Measurements from ENCODE around the gene SPNS3.

The SPNS3 gene

DNA sequence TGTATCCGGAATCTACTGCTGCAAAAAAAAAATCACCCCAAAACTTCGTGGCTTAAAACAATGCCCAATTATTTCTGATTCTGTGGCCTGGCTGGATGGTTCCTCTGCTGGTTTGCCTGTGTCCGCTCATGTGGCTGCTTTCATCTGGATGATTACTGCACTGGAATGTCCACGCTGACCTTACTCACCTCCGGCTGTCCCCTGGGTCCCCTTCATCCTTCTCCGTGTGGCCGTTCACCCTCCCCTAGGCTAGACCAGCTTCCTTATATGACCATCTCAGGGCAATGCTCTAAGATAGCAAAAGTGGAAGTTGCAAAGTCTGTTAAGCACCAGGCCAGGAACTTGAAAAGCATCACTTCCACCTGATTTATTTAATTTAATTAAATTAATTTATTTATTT, 33.5 kb downstream of the SPNS3 start:
- DNase-seq (ENCODE audit: low spot score), result no peak

DNA sequence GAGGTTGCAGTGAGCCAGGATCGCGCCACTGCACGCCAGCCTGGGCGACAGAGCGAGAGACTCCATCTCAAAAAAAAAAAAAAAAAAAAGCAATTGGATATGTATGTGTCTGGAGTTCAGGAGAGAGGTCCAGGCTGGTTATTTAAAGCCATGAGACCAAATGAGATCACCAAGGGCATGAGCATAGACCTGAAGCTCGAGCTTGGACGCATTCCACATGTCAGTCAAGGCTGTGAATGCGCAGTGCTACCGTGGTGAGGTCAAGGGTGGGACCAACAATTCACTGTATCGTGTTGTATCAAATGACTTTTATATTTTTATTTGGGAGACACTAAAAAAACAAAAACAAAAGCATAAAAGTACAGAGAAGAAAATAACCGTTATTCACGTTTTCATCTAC, 35.8 kb downstream of the SPNS3 start:
- no peak for DNase-seq (ENCODE audit: low spot score)

DNA sequence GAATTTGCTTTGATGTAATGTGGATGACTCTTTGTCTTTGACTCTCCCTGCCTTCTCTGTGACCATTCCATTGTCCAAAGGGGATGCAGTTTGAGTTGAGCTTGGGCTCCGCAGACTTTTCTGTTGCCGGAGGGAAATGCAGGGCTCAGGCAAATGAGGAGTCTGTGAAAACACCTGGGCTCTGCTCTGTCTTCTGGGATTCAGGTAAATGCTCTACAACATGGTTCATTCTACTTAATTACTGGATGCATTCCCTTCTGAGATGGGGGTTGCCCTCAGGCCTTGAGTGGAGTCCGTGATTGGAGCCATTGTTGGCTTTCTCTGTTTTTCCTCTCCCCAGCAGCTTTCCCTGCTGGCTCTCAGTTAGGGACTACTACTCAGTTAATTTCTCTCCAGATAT, 38.5 kb downstream of the SPNS3 start:
- no peak for DNase-seq (ENCODE audit: low spot score)

DNA sequence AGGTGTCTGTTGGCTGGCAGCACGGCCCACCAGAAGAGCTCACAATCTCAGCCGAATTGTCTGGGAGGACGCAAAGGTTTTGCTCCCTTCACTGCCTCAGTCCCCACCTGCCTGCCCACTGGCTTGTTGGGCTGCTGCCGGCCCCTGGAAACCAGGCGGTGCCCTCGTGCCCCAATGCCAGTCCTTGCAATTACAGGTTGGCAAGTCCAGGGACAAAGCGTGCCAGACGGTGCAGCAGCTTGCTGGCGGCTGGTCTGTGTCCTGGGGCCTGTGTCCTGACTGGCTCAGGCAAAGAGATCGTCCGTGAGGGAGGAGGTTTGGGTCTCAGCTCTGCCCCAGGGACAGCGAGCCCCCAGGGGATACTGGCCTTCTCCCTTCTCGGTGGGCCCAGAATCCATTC, 40.4 kb downstream of the SPNS3 start:
- DNase-seq (ENCODE audit: low spot score), result no peak

DNA sequence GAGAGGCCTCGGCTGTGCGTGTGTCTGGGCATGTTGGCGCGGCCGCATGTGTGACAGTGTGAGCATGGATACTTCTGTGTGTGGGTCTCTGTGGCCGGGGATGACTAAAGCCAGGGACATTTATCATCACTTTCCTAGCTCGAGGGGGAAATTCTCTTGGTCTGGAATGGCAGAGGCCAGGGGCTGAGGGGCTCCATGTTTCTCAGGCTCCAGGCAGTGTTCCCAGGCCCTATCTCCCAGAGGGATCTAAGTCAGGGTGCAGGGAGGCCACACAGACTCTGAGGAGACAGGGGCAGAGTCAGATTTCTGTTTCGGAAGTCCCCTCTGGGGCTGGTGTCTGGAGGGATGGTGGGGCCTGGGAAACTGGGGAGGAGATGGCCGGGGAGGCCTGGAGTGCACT, 41.3 kb downstream of the SPNS3 start:
- no peak for DNase-seq (ENCODE audit: low spot score)

DNA sequence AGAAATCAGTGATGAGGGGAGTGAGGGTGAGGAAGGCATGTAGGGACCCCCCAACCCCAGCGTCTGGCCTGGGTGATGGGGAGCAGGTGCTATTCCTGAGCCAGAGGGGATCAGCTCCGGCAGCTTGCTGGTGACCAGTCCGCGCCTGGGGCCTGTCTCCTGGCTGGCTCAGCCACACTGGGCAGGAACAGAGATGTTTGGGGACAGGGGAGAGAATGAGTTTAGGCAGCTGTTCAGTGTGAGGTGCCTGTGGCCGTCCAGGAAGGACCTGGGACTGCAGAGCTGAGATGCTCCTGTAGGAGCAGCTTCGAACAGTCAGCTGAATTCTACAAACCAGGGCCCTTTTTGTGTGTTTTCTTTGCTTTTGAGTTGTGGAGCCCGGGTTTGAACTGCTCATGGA, 41.7 kb downstream of the SPNS3 start:
- no peak for DNase-seq (ENCODE audit: low spot score)

DNA sequence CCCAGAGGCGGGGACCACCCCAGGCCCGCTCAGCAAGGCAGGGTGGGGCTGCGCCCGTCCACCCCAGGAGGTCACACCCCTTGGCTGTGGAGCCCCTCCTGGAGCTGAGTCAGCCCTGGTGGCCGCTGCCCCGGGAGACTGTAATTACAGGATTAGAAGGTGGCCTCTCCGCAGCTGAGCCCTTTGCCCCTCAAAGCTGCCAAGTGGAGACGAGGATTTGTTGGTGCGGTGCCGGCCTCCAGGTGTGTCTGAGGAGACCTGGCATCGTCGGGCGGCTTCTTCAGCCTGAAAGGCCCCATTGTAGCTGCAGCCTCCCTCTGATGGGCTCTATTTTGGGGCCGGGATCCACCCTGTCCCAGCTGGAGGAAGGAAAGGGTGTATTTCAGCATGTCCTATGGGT, 42.3 kb downstream of the SPNS3 start:
- DNase-seq (ENCODE audit: low spot score), result no peak

DNA sequence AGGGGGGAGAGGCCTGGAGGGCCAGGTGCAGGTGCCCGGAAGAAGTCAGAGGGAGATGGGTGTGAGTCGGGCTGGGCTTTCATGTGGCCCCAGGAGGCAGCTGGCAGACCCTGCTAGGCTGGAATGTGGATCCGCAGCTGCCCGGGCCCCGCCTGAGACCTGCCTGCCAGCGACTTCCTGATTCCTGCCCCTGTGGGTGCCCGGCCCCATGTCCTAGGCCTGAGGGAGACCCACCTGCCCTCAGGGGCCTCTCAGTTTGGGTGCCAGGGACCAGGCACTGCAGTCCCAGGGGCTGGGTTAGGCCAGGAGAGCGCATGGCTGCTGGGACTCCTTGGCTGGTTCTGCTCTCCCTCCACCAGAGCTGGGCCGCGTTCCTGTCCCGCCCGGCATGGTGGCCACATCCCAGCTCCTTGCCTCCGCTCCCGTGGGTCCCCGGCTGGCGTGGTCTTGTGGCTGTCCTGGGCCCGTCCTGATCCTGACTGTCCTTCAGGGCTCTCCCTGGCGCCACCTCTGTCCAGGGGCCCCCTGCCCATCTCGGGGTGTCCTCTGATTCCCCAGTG, 42.9 kb downstream of the SPNS3 start:
- DNase-seq (ENCODE audit: low spot score), result no peak

DNA sequence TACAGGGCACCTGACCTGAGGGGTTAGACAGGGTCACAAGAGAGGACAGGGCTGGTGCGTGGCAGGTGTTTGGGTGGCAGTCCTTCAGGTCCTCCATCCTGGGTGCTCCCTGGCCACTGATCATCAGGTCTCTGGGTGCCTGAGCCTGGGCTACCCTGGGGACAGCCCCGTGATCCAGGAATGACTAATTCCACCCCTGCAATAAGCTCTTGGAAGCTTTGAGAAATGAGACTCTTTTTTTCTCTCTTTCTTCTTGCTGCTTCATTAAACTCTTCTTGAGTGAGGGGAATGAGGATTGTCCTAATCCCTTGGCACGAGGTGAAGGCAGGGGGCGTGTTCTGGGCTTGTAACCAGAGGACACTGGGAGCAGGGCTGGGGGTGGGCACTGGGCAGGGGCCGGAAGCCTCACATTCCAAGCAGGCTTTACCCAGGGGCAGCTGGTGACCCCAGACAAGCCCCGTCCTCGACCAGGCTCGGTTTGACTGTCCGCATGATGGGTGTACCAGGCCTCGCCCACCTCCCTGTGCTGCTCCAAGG, 43.6 kb downstream of the SPNS3 start:
- no peak for DNase-seq (ENCODE audit: low spot score)

DNA sequence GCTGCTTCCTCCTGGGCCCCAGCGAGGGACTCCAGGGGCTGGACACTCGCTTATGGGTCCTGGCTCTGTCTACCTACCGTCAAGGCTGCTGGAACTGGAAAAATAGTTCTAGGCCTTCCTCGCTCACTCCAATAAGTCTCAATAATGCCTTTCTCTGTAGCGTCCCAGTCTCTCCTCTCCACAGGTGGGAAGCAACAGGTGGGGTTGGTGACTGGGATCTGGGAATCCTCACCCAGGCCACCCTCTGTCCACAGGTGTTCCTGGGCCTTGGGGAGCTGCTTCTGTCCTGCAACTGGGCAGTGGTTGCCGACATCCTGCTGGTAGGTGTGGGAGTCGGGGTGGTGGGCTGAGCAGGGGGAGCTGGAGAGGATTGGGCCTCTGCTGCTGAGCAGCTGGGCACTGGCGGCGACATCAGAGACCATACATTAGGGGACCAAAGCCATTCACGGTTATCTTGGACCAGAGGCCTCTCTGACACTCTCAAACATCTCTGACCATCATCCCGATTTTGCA, 44.6 kb downstream of the SPNS3 start:
- DNase-seq (ENCODE audit: low spot score), result no peak

DNA sequence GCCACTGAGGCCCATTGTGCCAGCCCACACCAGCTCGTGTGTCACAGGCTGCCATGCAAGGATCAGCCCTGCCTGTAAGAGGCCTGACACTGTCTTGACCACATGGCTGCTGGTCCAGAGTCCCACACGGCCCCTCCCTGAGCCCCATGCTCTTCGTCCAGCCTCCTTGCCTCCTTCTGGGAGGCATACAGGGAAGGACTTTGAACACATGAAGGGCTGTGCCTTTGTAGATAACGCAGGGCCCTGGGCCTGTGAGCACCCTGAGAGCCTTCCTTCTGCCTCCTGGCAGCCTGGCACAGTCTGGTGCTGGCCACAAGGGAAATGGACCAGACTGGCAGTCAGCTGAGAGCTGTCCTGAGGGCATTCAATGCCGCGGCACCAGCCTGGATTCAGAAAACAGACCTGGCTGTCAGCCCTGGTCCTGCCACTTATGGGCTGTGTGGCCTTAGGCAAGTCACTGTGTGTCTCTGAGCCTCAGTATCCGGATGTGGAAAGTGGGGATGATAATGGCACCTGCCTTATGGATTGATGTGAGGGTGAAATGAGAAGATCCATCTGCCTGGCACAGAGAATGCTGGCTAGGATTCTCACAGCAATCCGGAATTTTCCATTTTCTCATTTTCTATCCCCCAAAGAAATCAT, 45.7 kb downstream of the SPNS3 start:
- no peak for DNase-seq (ENCODE audit: low spot score)

DNA sequence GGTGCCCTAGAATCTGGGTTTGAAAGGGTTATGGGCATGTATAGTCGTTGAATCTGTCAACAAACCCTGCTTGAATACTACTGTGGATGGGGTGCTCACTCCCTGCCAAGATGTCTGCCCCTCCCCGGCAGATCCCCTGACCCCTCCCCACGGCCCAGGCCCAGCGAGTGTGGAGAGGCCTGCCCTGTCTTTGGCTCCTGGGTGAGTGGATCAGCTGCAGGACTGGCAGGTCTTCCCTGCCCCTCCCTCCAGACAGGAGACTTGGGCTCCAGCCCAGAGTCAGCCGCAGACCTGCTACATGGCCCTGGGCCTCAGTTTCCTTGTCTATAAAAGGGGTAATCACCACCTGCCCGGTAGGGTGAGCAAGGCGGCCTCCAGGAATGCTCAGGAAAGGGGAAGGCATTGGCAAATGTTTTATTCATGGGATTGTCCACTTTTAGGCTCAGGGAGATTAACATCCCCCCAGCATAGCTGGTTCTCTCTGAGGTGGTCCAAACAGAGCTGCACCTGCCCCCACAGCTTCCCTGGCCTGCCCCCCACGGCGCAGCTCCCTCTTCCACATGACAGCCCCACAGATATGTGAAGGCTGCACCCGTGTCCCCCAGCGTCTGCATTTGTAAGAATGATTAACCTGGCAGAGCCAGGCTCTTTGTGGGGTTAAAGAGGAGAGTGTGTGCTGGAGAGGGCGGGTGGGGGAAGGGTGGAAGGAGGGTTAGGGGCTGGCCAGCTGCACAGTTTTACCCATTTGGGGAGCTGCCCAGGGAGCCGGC, 46.4 kb downstream of the SPNS3 start:
- no peak for DNase-seq (ENCODE audit: low spot score)

DNA sequence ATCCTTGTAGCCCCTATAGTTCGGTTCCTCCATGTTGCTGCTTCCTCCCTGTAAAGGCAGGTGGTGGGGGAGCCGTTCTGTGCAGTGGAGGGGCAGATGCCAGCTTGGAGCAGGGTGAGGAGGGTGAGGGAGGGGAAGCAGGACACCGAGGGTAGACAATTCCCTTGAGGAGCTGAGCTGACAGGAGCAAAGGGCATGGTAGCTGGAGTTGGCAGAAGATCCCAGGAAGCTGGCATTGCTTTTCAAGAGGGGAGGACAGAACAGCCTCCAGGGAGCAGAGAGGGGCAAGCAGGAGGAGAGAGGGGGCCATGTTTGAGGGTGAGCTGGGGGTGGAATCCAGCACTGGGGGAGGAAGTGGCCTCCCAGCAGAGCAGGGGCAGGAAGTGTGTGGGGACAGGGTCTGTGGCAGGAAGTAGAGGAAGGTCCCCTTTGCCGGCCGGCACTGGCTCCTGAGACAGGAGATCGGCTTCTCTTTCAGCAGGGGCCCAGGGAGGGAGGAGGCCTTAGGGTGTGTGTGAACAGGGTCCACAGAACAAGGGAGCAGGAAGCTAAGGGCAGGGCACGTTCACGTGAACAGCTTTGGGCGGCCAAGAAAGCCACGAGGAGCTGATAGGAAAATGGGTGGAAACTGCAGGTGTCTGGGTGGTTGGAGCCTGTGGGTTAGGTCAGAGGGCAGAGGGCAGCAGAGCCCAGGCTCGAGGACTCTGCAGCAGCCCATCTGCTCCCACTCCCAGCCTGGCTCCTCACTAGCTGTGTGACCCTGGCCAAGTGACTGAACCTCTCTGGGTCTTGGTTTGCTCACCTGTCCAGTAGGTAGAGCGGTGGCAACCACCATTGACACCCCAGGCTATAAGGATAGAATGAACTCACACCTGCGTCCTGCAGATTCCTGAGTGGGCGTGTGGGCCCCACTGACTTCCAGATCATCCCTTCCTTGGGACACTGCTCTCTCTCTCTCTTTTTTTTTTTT, 47.5 kb downstream of the SPNS3 start:
- peak; percentile 36 for DNase-seq (ENCODE audit: low spot score)

DNA sequence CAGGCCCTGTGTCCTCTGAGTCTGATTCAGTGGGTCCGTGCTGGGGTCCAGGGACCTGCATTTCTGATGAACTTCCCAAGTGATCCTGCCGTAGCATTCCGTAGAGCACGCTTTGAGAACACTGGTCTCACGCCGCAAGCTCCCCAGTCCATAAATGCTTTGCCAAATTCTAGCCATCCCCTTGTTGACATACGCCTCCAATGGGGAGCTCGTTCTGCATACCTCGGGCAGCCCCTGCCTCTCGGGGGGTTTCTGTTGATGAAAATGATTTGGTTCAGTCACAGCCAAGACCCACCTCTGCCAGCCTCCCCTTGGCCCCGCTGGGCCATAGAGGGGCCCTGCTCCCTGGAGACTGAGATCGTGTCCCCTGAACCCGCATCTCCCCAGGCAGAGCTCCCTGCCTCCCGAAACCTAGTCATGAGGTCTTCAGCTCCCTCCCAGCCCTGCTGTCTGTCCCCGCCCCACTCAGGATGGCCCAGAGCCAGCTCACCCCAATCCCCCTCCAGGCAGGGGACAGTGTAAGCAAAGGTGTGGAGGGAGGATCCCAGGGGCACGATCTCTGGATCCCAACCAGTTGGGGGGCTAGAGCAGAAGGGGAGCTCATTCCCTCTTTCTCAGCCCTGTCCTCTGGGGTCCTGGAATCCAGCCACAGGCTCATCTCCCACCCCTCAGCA, 48.7 kb downstream of the SPNS3 start:
- DNase-seq (ENCODE audit: low spot score), result no peak

DNA sequence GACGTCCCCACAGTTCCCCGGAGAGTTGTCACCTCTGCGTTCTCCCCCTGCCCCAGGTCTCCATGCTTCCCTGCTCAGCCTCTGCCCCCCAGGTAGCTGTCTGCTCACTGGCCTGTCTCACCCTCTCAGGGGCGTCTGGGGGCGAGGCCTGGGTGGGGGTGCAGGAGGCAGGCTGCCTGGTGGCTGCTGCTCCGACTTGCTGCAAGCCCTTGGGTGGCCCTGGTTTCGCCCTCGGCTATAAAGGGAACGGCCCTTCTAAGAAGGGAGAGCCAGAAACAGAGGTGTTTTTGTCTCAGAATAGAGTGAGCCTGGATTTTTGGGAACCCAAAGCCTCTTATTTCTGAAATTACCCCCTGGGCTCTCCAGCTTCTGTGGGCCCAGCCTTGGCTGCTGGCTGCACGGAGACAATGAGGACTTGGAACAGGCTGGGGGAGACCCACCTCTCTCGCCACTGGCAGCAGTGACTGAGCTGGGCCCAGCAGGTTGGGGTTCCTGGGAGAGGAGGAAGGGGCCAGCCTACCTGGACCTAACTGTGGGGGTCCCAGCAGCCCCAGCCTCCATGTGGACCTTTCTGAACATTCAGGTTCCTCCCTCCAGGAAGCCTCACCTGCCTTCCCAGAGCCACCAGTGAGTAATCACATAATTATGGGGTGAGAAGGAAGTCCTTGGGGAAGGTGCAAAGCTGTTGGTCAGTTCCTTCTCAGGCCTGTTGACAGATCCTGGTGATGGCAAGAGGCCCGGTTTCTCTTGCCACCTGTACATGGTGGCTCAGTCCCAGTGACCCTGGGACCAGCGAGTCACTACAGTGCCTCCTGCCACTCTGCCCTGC, 49.5 kb downstream of the SPNS3 start:
- no peak for DNase-seq (ENCODE audit: low spot score)

DNA sequence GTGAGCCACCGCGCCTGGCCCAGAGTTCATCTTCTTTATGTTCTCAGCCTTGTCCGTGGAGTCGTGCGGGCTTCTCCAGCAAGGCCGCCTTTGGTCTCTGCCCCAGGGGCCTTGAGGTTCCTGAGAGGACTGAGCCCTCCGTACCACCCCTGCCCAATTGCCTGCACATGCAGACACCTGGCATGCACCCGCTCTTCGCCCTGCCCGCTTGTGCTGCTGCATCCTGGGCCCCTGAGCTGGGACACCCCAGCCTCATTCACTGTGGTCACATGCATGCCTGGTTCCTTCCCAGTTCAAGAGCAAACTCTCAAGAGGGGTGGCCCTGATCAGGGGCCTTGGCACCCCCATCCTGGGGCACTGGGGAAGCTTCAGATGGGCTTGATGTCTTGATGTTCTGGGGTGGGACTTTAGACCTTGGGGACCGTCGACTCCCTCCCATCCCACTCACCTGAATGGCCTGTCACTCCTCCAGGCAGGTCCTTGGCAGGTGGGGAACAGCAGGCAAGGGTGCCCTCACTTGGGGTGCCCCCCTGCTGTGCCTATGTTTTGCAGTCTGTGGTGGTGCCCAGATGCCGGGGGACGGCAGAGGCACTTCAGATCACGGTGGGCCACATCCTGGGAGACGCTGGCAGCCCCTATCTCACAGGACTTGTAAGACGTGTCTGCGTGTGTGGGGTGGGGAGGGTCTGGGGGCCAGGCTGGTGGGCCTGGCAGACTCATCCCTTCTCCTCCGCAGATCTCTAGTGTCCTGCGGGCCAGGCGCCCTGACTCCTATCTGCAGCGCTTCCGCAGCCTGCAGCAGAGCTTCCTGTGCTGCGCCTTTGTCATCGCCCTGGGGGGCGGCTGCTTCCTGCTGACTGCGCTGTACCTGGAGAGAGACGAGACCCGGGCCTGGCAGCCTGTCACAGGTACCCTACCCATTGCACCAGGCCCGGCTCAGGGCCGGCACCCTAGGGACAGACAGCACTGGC, 52.2 kb downstream of the SPNS3 start:
- DNase-seq (ENCODE audit: low spot score), result peak; percentile 52

DNA sequence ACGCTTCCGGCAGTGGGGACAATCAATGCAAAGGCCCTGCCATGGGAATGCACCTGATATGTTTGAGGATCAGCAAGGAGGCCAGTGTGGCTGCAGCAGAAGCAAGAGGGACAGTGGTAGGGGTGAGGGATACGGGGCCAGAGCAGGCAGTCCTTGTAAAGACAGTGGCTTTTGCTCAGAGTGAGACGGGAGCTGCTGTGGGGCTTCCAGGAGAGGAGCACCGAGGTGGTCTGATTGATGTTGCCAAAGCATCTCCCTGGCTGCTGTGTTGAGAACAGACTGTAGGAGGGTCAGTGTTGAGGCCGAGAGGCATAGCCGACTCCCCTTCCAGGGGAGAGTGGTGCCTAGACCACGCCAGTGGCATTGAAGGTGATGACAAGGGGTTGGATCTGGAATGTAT, 53.6 kb downstream of the SPNS3 start:
- no peak for DNase-seq (ENCODE audit: low spot score)

DNA sequence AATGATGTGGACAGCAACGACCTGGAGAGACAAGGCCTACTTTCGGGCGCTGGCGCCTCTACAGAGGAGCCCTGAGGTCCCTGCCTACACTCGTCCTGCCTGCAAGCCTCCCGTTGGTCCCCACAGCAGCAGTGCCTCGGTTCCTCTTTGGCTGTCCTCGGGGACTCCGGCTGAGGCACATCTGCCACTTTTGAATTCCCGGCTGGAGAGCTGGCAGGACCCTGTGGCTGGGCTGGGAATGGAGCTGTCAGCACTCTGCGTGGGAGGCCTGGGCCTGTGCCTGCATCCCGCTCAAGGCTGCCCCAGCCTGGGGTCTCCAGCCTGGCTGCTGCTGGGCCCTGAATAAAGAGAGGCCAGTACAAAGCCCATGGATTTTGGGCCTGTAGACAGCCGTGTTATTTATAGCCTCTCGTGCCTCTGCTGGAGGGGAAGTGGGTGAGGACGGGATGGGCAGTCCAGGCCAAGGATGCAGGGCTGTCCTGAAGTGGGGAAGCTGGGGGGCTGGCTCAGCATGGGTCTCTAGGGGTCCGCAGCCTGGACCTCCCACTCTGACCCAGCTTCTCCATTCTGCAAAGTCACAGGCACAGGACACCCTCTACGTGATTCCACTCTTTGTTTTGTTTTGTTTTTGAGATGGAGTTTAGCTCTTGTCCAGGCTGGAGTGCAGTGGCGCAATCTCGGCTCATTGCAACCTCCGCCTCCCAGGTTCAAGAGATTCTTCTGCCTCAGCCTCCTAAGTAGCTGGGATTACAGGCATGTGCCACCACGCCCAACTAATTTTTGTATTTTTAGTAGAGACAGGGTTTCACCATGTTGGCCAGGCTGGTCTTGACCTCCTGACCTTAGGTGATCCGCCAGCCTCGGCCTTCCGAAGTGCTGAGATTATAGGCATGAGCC, 54.3 kb downstream of the SPNS3 start:
- no peak for DNase-seq (ENCODE audit: low spot score)

All from CD4-positive, alpha-beta T cell treated with Interleukin-15 for 4 hours (primary cell).